Lung (tissue), 12 donors: ENCODE results near the gene CCDC86. TPM values are rescaled to one million over a fixed set of nuclear protein-coding genes. Genes with fewer than 3 reads are reported as not detected.
"Not testable (repeated sequence)": the region's sequence is repeated elsewhere in the genome, so short reads cannot be mapped to it uniquely, and the experiment has no call there.

Source experiments
- ATAC-seq: fragments of 200-7000 bp; cut with Tn5 transposase; one replicate; pipeline ENCODE4 v1.9.1; 2020; ENCODE audit warnings: moderate number of reproducible peaks; ENCODE audit not compliant: insufficient read depth, low FRiP score
- DNase-seq, 3 donors: peaks; one replicate each; pipeline ENCODE4 v3.0.0-alpha.2; 2013 to 2017
- H3K27ac ChIP-seq, 2 donors: one replicate each; pipeline ENCODE4 v1.5.1; 2013; ENCODE audit warnings: mild to moderate bottlenecking in 2 of 2, moderate library complexity in 2 of 2, control low read depth in 1 of 2, inconsistent platforms in 1 of 2, low read depth in 1 of 2, low read length in 1 of 2
- H3K27me3 ChIP-seq, 3 donors: one replicate each; pipeline ENCODE4 v1.5.1; 2013; ENCODE audit warnings: low read length in 2 of 3; ENCODE audit not compliant: control insufficient read depth in 3 of 3, insufficient read depth in 3 of 3
- H3K36me3 ChIP-seq, 4 donors: one replicate each; pipeline ENCODE4 v1.5.1; 2013; ENCODE audit warnings: low read length in 4 of 4, mild to moderate bottlenecking in 1 of 4, moderate library complexity in 1 of 4; ENCODE audit not compliant: control insufficient read depth in 4 of 4, insufficient read depth in 4 of 4
- H3K4me1 ChIP-seq, 5 donors: one replicate each; pipeline ENCODE4 v1.5.1; 2013; ENCODE audit warnings: low read length in 5 of 5, mild to moderate bottlenecking in 2 of 5, moderate library complexity in 1 of 5; ENCODE audit not compliant: control insufficient read depth in 5 of 5, insufficient read depth in 5 of 5
- H3K4me3 ChIP-seq: one replicate; pipeline ENCODE4 v1.5.1; 2013; ENCODE audit warnings: mild to moderate bottlenecking, control low read depth, moderate library complexity
- H3K9ac ChIP-seq, 2 donors: one replicate each; pipeline ENCODE4 v1.5.1; 2013; ENCODE audit warnings: low read length in 2 of 2, control low read depth in 1 of 2; ENCODE audit not compliant: insufficient read depth in 1 of 2
- H3K9me3 ChIP-seq, 4 donors: one replicate each; pipeline ENCODE4 v1.5.1; 2013; ENCODE audit warnings: low read length in 3 of 4, mild to moderate bottlenecking in 1 of 4, moderate library complexity in 1 of 4; ENCODE audit not compliant: control insufficient read depth in 4 of 4, insufficient read depth in 3 of 4
- CTCF ChIP-seq: IDR thresholded peaks from 2 replicates; pipeline ENCODE4 v1.5.1; 2012; ENCODE audit warnings: mild to moderate bottlenecking; ENCODE audit errors: control extremely low read depth, extremely low read depth
- WGBS, 2 donors: extraction: QIAGEN DNeasy Blood & Tissue Kit; methylation state at CpG; one replicate each; pipeline ENCODE4 v1.1.7; 2013; 5-methylcytosine and 5-hydroxymethylcytosine counted together
- polyA plus RNA-seq, 2 donors: library from polyadenylated mRNA; stranded (reverse); fragments of 200-250 nt; gene quantifications; one replicate each; pipeline ENCODE4 v1.2.1, GENCODE V29; 2013
- total RNA-seq, 2 donors: library from RNA; depleted of rRNA in 1 of 2; stranded (reverse); fragments of >200 nt in 1 of 2; gene quantifications; one replicate each; pipeline ENCODE4 v1.2.1, GENCODE V29; 2014 to 2021
- donor health status: control.
- donor health status: control.
- donor health status: Bipolar disorder and iron deficiency.
- donor health status: healthy.
- donor health status: DM: yes; HTN: yes; CAD: no.

Gene CCDC86
- total and polyA plus RNA-seq, 4 donors, result 8.7 to 25.0 (median 15.0) TPM

- Histone ChIP-seq H3K4me3 (no peak overlapping the region), H3K27me3 (peaks cover 0 to 18% (median 3%) of the 10 kb centered on the region in 3 donors), H3K4me1 (peaks cover 0 to 1% (median 0%) of the 10 kb centered on the region in 5 donors), H3K27ac (no peak overlapping the region), H3K9ac (no peak overlapping the region), H3K36me3 (no peaks in the 10 kb centered on the region), H3K9me3 (peaks cover 0 to 13% (median 5%) of the 10 kb centered on the region in 4 donors)
- no peak for TF ChIP-seq CTCF
- DNase-seq (no peak), ATAC-seq (no peak)
- WGBS, 2 donors, result 96 to 97% methylated on average over 2 of the region's 2 CpGs
Measured at GRCh38 chr11:60816590-60817157, 25.2 kb upstream of the CCDC86 start.

- H3K4me3 ChIP-seq, result no peak overlapping the region
- DNase-seq (no peak), ATAC-seq (no peak)
- no peak for TF ChIP-seq CTCF
- peaks cover 0 to 13% (median 5%) of the 10 kb centered on the region in 4 donors for H3K9me3 ChIP-seq
- H3K4me1 ChIP-seq, result no peaks in the 10 kb centered on the region
- H3K9ac ChIP-seq, result no peak overlapping the region
- 72 to 76% methylated on average over 4 of the region's 4 CpGs for WGBS, 2 donors
- H3K27me3 ChIP-seq, result peaks cover 0 to 18% (median 3%) of the 10 kb centered on the region in 3 donors
- no peaks in the 10 kb centered on the region for H3K36me3 ChIP-seq
- no peak overlapping the region for H3K27ac ChIP-seq
Measured at GRCh38 chr11:60818057-60818456, 23.9 kb upstream of the CCDC86 start.

GRCh38 chr11:60821827-60822599 lies 19.9 kb upstream of the CCDC86 start:
- H3K27me3 ChIP-seq, result peaks cover 0 to 17% (median 3%) of the 10 kb centered on the region in 3 donors
- ATAC-seq (peak; percentile 14), DNase-seq (no peak)
- H3K4me1 ChIP-seq, result no peaks in the 10 kb centered on the region
- no peak for TF ChIP-seq CTCF
- H3K36me3 ChIP-seq, result no peaks in the 10 kb centered on the region
- no peak overlapping the region for H3K4me3 ChIP-seq
- WGBS, 2 donors, result 55 to 57% methylated on average over 15 of the region's 15 CpGs
- H3K27ac ChIP-seq, result no peak overlapping the region
- H3K9ac ChIP-seq, result no peak overlapping the region
- peaks cover 0 to 7% (median 3%) of the 10 kb centered on the region in 4 donors for H3K9me3 ChIP-seq

GRCh38 chr11:60823745-60824306 lies 18.1 kb upstream of the CCDC86 start:
- 73 to 85% methylated on average over 5 of the region's 5 CpGs for WGBS, 2 donors
- peaks cover 0 to 20% (median 3%) of the 10 kb centered on the region in 3 donors for H3K27me3 ChIP-seq

More at GRCh38 chr11:60823745-60824306, 18.1 kb upstream of the CCDC86 start:
- H3K27ac ChIP-seq, H3K4me3 ChIP-seq, ATAC-seq, H3K9me3 ChIP-seq, H3K36me3 ChIP-seq, H3K9ac ChIP-seq, H3K4me1 ChIP-seq, DNase-seq: not testable (repeated sequence)
